ENCODE measurements around the gene HBA1. TPM values are rescaled to one million over a fixed set of nuclear protein-coding genes. Genes with fewer than 3 reads are reported as not detected.

Gene HBA1
- total RNA-seq, 4 donors from 2014 or later, result 48.4 to 135 (median 81.6) TPM; not detected in 1

DNA sequence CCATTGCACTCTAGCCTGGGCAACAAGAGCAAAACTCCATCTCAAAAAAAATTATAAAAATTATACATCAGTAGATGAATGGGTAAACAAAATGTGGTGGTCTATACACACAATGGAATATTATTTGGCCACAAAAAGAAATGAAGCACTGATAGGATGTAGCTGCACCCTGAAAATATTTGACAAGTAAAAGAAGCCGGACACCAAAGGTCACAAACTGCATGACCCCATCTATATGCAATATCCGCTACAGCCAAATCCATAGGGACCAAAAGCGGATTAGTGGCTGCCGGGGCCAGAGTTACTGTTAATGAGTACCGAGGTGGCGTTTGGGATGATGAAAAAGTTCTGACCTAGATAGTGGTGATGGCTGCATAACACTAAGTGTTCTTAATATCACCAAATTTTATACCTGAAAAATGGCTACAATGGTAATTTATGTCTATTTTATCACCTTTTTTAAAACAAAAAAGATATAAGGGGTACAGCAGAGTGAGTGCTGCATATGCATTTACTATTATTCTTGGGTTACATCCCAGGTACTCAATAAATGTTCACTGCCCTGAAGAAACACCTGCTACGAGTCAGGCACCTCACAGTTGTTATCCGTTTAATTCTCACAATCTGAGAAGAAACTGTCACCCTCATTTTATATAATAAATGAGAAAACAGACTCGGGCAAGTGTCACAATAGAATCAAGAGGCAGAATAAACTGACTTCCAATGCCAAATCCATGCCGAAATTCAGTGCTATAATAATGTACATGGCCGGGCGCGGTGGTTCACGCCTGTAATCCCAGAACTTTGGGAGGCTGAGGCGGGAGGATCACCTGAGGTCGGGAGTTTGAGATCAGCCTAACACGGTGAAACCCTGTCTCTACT lies 3.0 kb downstream of the HBA1 start:
- TF ChIP-seq, protein P1, sequence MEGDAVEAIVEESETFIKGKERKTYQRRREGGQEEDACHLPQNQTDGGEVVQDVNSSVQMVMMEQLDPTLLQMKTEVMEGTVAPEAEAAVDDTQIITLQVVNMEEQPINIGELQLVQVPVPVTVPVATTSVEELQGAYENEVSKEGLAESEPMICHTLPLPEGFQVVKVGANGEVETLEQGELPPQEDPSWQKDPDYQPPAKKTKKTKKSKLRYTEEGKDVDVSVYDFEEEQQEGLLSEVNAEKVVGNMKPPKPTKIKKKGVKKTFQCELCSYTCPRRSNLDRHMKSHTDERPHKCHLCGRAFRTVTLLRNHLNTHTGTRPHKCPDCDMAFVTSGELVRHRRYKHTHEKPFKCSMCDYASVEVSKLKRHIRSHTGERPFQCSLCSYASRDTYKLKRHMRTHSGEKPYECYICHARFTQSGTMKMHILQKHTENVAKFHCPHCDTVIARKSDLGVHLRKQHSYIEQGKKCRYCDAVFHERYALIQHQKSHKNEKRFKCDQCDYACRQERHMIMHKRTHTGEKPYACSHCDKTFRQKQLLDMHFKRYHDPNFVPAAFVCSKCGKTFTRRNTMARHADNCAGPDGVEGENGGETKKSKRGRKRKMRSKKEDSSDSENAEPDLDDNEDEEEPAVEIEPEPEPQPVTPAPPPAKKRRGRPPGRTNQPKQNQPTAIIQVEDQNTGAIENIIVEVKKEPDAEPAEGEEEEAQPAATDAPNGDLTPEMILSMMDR (IDR thresholded peaks at IDR 0.05), result no peak
- TF ChIP-seq POLR2A (IDR thresholded peaks at IDR 0.05) (no peak), EP300 (IDR thresholded peaks at IDR 0.05) (no peak)
- Histone ChIP-seq H3K4me3 (no peak overlapping the region), H3K4me1 (peaks cover 0 to 36% (median 15%) of the 10 kb centered on the region in 4 donors), H3K36me3 (peaks cover 0 to 4% (median 0%) of the 10 kb centered on the region in 3 donors), H3K9me3 (no peaks in the 10 kb centered on the region), H3K27me3 (peaks cover 0 to 60% of the 10 kb centered on the region in 2 donors), H3K27ac (no peak overlapping the region)
- 70 to 79% methylated on average over 17 of the region's 17 CpGs for whole genome bisulfite sequencing, 2 donors
- no peak for DNase-seq (ENCODE audit: low spot score in 2 of 2)

DNA sequence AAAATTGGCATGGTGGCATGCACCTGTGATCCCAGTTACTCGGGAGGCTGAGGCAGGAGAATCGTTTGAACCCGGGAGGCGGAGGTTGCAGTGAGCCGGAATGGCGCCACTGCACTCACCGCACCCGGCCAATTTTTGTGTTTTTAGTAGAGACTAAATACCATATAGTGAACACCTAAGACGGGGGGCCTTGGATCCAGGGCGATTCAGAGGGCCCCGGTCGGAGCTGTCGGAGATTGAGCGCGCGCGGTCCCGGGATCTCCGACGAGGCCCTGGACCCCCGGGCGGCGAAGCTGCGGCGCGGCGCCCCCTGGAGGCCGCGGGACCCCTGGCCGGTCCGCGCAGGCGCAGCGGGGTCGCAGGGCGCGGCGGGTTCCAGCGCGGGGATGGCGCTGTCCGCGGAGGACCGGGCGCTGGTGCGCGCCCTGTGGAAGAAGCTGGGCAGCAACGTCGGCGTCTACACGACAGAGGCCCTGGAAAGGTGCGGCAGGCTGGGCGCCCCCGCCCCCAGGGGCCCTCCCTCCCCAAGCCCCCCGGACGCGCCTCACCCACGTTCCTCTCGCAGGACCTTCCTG lies 3.7 kb downstream of the HBA1 start, which contains the start of gene HBQ1:
Gene HBQ1 (plus strand): TSS at position 359 of the 575 bp plus-strand sequence. CDS start 28 bp downstream, at position 387.
- peak within 1 kb of the TSS; percentile 9 to 41 (median 25) for H3K4me3 ChIP-seq
- no peak for DNase-seq (ENCODE audit: low spot score in 2 of 2)
- TF ChIP-seq, protein P1 (IDR thresholded peaks at IDR 0.05), result peak in 3 of 5 experiments; percentile 11 to 34 (median 26)
- no peak for TF ChIP-seq EP300 (IDR thresholded peaks at IDR 0.05)
- peaks cover 0 to 36% (median 15%) of the 10 kb centered on the region in 4 donors for H3K4me1 ChIP-seq
- 8 to 17% methylated on average over 21 to 49 of the region's 59 CpGs for whole genome bisulfite sequencing, 2 donors
- no peak within 1 kb of the TSS for H3K27ac ChIP-seq
- peaks cover 0 to 11% (median 0%) of the 10 kb centered on the region in 3 donors for H3K36me3 ChIP-seq
- H3K27me3 ChIP-seq, result peaks cover 0 to 53% of the 10 kb centered on the region in 2 donors
- H3K9me3 ChIP-seq, result no peaks in the 10 kb centered on the region

DNA sequence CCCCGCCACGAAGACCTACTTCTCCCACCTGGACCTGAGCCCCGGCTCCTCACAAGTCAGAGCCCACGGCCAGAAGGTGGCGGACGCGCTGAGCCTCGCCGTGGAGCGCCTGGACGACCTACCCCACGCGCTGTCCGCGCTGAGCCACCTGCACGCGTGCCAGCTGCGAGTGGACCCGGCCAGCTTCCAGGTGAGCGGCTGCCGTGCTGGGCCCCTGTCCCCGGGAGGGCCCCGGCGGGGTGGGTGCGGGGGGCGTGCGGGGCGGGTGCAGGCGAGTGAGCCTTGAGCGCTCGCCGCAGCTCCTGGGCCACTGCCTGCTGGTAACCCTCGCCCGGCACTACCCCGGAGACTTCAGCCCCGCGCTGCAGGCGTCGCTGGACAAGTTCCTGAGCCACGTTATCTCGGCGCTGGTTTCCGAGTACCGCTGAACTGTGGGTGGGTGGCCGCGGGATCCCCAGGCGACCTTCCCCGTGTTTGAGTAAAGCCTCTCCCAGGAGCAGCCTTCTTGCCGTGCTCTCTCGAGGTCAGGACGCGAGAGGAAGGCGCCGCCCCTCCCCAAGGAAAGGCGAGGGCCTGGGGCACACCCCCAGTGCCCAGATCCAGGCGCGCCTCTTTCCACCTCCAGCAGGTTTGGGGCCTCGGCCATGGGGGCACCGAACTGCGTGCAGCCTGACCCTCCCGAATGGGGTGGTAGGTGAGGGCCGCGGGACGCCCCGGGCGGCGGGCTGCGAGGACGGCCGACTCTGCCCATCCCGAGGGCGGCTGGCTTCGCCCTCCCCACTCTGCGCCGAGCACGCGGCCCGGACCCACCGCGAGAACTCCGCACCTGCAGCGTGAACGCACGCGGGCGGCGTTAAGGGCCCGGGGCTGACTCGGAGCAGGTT lies 4.4 kb downstream of the HBA1 start:
- WGBS, 2 donors, result 0 to 3% methylated on average over 15 to 39 of the region's 89 CpGs
- no peaks in the 10 kb centered on the region for H3K9me3 ChIP-seq
- DNase-seq (ENCODE audit: low spot score in 2 of 2), result peak in 1 of 2 donors; percentile 50
- H3K4me1 ChIP-seq, result peaks cover 0 to 32% (median 15%) of the 10 kb centered on the region in 4 donors
- H3K4me3 ChIP-seq, result peak overlapping the region; percentile 9 to 41 (median 25)
- peaks cover 0 to 16% (median 0%) of the 10 kb centered on the region in 3 donors for H3K36me3 ChIP-seq
- no peak overlapping the region for H3K27ac ChIP-seq
- TF ChIP-seq, protein P1 (IDR thresholded peaks at IDR 0.05), result no peak
- TF ChIP-seq EP300 (IDR thresholded peaks at IDR 0.05) (no peak), POLR2A (IDR thresholded peaks at IDR 0.05) (no peak)
- H3K27me3 ChIP-seq, result peaks cover 0 to 45% of the 10 kb centered on the region in 2 donors

DNA sequence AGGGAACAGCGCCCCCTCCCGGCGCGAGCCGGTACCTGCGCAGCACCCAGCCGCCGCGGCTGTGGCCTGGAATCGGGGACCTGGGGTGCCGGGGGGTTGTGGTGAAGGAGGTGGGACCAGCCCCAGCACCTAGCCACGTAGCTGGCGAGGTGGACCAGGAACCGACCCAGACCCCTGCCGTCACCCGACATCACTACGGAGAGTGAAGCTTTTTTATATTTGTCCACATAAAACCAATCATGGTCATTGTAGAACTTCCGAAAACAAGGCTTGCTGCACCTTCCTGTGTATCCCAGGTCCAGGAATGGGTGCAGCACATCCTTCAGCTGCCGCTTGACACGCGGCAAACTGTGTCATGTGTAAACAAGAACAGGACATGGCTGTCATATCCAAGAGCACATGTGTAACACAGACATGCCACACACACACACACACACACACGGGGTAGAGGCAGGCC lies 5.1 kb downstream of the HBA1 start:
- H3K36me3 ChIP-seq, result peaks cover 0 to 16% (median 0%) of the 10 kb centered on the region in 3 donors
- peaks cover 0 to 43% of the 10 kb centered on the region in 2 donors for H3K27me3 ChIP-seq
- WGBS, 2 donors, result 10 to 17% methylated on average over 9 to 22 of the region's 22 CpGs
- peak overlapping the region in 2 of 4 donors; percentile 17 to 41 for H3K4me3 ChIP-seq
- DNase-seq (ENCODE audit: low spot score in 2 of 2), result peak in 1 of 2 donors; percentile 67
- no peak overlapping the region for H3K27ac ChIP-seq
- H3K4me1 ChIP-seq, result peaks cover 0 to 29% (median 15%) of the 10 kb centered on the region in 4 donors
- H3K9me3 ChIP-seq, result no peaks in the 10 kb centered on the region
- TF ChIP-seq EP300 (IDR thresholded peaks at IDR 0.05), result no peak
- TF ChIP-seq, protein P1 (IDR thresholded peaks at IDR 0.05), result peak; percentile 85 to 97 (median 93)

Measured in tibial nerve (tissue), 4 donors.